ENCODE measurements around the gene PTTG1IP2.

PTTG1IP2 gene

DNA sequence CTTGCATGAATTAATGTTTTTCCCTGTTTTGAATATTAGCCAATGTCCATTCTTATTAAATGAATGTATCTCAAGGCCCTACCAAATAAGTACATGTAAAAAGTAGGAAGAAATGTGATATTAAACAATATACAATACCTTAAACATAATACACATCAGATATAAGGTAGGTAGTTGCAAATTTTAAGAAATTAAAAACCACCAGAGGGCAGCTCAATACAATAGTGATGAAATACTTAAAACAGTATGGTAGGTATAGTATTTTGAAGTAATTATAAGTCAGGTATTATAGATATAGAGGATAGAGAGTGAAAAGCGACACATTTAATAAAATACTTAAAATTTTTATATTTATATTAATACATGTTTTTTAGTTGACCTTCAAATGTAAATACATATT lies 83.1 kb downstream of the PTTG1IP2 start:
- no peak for DNase-seq (ENCODE audit: low read depth, low spot score)

DNA sequence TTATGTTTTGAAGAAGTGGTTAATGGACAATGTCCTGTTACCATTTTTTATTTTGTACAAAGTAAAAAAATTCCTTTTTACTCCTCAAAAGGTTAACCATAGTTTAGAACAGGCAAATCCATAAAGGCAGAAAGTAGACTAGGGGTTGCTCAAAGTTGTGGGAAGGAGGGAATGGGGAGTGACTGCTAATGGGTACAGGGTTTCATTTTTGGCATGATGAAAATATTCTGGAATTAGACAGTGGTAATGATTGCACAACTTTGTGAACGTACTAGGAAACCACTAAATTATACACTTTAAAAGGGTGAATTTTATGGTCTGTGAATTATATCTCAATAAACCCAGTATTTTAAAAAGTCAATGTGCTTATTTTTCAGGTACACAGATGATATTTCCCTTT lies 91.3 kb downstream of the PTTG1IP2 start:
- DNase-seq (ENCODE audit: low read depth, low spot score): no peak

Measured in activated CD4-positive, CD25-positive, alpha-beta regulatory T cell treated with anti-CD3 and anti-CD28 coated beads, Interleukin-2, amount 50 U/mL, for 16 hours (primary cell).